ENCODE measurements around the gene WDR46.

DNA sequence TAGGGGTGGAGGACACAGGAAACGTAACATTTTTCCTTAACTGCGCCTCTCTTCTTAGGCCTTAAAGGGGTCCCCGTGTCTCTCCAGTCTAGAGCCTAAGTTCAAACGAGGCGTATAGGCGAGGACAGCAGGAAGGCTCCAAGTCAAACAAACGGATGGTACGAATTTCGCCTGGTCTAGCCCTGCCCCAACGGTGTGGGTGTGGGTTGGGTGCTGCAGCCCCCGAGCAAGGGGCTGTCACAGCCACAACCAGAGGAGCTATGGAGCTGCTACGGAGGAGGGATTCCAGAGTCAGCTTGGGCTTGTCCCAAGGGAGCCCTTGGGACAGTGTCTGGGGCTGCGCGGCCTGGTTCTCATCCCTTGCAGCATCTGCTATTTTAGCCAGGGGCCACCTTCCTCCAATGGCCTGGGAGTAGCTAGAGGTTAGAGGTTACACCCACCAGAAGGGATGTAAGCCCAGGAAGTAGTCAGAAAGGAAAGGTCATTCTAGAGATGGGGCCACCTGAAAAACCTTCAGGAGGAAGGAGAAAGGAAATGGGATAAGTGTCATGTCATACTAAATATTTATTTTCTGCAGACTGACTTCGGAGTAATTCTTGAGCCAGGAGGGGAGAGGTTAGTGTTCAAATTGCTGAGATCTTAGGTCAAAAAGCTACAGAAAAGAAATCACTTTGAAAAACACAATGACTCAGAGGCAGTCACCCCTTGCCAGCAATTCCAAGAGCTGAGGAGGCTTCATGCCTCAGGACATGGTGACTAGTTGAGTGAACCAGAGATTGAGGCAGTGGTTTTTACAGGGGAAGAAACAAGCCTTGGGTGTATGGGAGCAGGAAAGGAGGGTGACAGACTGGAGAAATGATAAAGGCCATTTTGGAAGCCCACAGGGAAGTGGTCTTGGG, 39.1 kb downstream of the WDR46 start:
- TF ChIP-seq, protein P1, sequence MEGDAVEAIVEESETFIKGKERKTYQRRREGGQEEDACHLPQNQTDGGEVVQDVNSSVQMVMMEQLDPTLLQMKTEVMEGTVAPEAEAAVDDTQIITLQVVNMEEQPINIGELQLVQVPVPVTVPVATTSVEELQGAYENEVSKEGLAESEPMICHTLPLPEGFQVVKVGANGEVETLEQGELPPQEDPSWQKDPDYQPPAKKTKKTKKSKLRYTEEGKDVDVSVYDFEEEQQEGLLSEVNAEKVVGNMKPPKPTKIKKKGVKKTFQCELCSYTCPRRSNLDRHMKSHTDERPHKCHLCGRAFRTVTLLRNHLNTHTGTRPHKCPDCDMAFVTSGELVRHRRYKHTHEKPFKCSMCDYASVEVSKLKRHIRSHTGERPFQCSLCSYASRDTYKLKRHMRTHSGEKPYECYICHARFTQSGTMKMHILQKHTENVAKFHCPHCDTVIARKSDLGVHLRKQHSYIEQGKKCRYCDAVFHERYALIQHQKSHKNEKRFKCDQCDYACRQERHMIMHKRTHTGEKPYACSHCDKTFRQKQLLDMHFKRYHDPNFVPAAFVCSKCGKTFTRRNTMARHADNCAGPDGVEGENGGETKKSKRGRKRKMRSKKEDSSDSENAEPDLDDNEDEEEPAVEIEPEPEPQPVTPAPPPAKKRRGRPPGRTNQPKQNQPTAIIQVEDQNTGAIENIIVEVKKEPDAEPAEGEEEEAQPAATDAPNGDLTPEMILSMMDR (conservative IDR thresholded peaks at IDR 0.05): no peak
- TF ChIP-seq EZH2 (IDR thresholded peaks at IDR 0.05; ENCODE audit: low read depth): no peak

Measured in PC-9 (cell line).